Measurements from ENCODE around the gene MROH8. TPM values are rescaled to one million over a fixed set of nuclear protein-coding genes. Genes with fewer than 3 reads are reported as not detected.
A peak's percentile ranks its signal among the peaks of the same experiment; 100 is the strongest.

MROH8 gene
- total and polyA plus RNA-seq, 8 donors = 0.43 to 6.4 (median 1.8) TPM; not detected in 1

- no peak overlapping the region for H3K4me3 ChIP-seq
- no peak for DNase-seq
- intact Hi-C loops (cut with DNase I; ENCODE audit: low total_unique reads) = no loop called here
- no peaks in the 10 kb centered on the region for H3K4me1 ChIP-seq
- no peaks in the 10 kb centered on the region for H3K27me3 ChIP-seq
- TF ChIP-seq CTCF (IDR thresholded peaks at IDR 0.05) (no peak), POLR2AphosphoS5 (IDR thresholded peaks at IDR 0.05) (no peak), EP300 (IDR thresholded peaks at IDR 0.05) (no peak), POLR2A (IDR thresholded peaks at IDR 0.05) (no peak)
- H3K9me3 ChIP-seq = no peaks in the 10 kb centered on the region
- peaks cover 0 to 8% (median 3%) of the 10 kb centered on the region in 4 donors for H3K36me3 ChIP-seq
- no peak overlapping the region for H3K27ac ChIP-seq
- 92 to 96% (median 93%) methylated on average over 8 of the region's 8 CpGs for WGBS, 5 donors
Observed at GRCh38 chr20:37114012-37114411, 65.3 kb downstream of the MROH8 start.

GRCh38 chr20:37111926-37112455 is 67.4 kb downstream of the MROH8 start:
- no peaks in the 10 kb centered on the region for H3K4me1 ChIP-seq
- no peaks in the 10 kb centered on the region for H3K9me3 ChIP-seq
- no peaks in the 10 kb centered on the region for H3K27me3 ChIP-seq
- no peak for DNase-seq
- no peak for TF ChIP-seq CTCF (IDR thresholded peaks at IDR 0.05)
- no peak for TF ChIP-seq POLR2AphosphoS5 (IDR thresholded peaks at IDR 0.05)
- no peak for TF ChIP-seq POLR2A (IDR thresholded peaks at IDR 0.05)
- TF ChIP-seq EP300 (IDR thresholded peaks at IDR 0.05) = no peak
- 90 to 97% (median 92%) methylated on average over 2 of the region's 2 CpGs for WGBS, 5 donors
- no peak overlapping the region for H3K27ac ChIP-seq
- intact Hi-C loops (cut with DNase I; ENCODE audit: low total_unique reads) = no loop called here
- H3K36me3 ChIP-seq = peaks cover 0 to 8% (median 3%) of the 10 kb centered on the region in 4 donors
- H3K4me3 ChIP-seq = no peak overlapping the region

- intact Hi-C loops (cut with DNase I; ENCODE audit: low total_unique reads) = no loop called here
- Histone ChIP-seq H3K27ac (no peak overlapping the region), H3K36me3 (peaks cover 0 to 8% (median 3%) of the 10 kb centered on the region in 4 donors), H3K9me3 (no peaks in the 10 kb centered on the region), H3K27me3 (no peaks in the 10 kb centered on the region), H3K4me3 (no peak overlapping the region), H3K4me1 (no peaks in the 10 kb centered on the region)
- DNase-seq = no peak
- no peak for TF ChIP-seq EP300 (IDR thresholded peaks at IDR 0.05)
- WGBS, 5 donors = 86 to 100% (median 87%) methylated on average over 3 to 4 of the region's 4 CpGs
Observed at GRCh38 chr20:37108676-37109075, 70.7 kb downstream of the MROH8 start.

GRCh38 chr20:37102571-37102970 is 76.8 kb downstream of the MROH8 start:
- intact Hi-C loops (cut with DNase I; ENCODE audit: low total_unique reads) = no loop called here
- no peak overlapping the region for H3K4me3 ChIP-seq
- H3K9me3 ChIP-seq = no peaks in the 10 kb centered on the region
- H3K4me1 ChIP-seq = no peaks in the 10 kb centered on the region
- TF ChIP-seq EP300 (IDR thresholded peaks at IDR 0.05) (no peak), POLR2AphosphoS5 (IDR thresholded peaks at IDR 0.05) (no peak), CTCF (IDR thresholded peaks at IDR 0.05) (no peak), POLR2A (IDR thresholded peaks at IDR 0.05) (no peak)
- no peaks in the 10 kb centered on the region for H3K27me3 ChIP-seq
- no peak for DNase-seq
- H3K27ac ChIP-seq = no peak overlapping the region
- H3K36me3 ChIP-seq = no peaks in the 10 kb centered on the region
- 89 to 93% (median 90%) methylated on average over 6 of the region's 6 CpGs for WGBS, 5 donors

GRCh38 chr20:37096415-37097041 is 82.8 kb downstream of the MROH8 start:
- peaks cover 7 to 29% (median 21%) of the 10 kb centered on the region in 4 donors for H3K4me1 ChIP-seq
- intact Hi-C loops (cut with DNase I; ENCODE audit: low total_unique reads) = no loop called here
- TF ChIP-seq POLR2A (IDR thresholded peaks at IDR 0.05) (no peak), EP300 (IDR thresholded peaks at IDR 0.05) (no peak), POLR2AphosphoS5 (IDR thresholded peaks at IDR 0.05) (no peak), CTCF (IDR thresholded peaks at IDR 0.05) (no peak)
- H3K27me3 ChIP-seq = no peaks in the 10 kb centered on the region
- no peaks in the 10 kb centered on the region for H3K9me3 ChIP-seq
- DNase-seq = no peak
- peak overlapping the region in 4 of 5 donors; percentile 64 to 89 (median 78) for H3K27ac ChIP-seq
- no peaks in the 10 kb centered on the region for H3K36me3 ChIP-seq
- 63 to 79% (median 68%) methylated on average over 11 of the region's 11 CpGs for WGBS, 5 donors
- peak overlapping the region; percentile 76 to 100 (median 92) for H3K4me3 ChIP-seq
